GM12878 (cell line): ENCODE data around the gene CAMKMT. TPM values are rescaled to one million over a fixed set of nuclear protein-coding genes. Genes with fewer than 3 reads are reported as not detected.
A peak's percentile ranks its signal among the peaks of the same experiment; 100 is the strongest.

Experiments
- BACH1 ChIP-seq: fragments of 450-650 bp; IDR thresholded peaks from 2 replicates; pipeline ENCODE4 v1.6.1; 2017; ENCODE audit warnings: mild to moderate bottlenecking, borderline replicate concordance
- BRCA1 ChIP-seq: IDR thresholded peaks from 2 replicates; pipeline ENCODE4 v1.6.1; 2011; ENCODE audit warnings: low read depth, low read length, improper control_type of control experiment
- CHD2 ChIP-seq: IDR thresholded peaks from 2 replicates; pipeline ENCODE4 v1.6.1; 2011; ENCODE audit warnings: low read depth, low read length, improper control_type of control experiment, borderline replicate concordance
- CREB1 ChIP-seq: IDR thresholded peaks from 2 replicates; pipeline ENCODE4 v1.6.1; 2012; ENCODE audit warnings: low read depth, mild to moderate bottlenecking, inconsistent platforms
- DPF2 ChIP-seq: fragments of 450-650 bp; IDR thresholded peaks from 2 replicates; pipeline ENCODE4 v1.6.1; 2017; ENCODE audit warnings: mild to moderate bottlenecking
- E2F4 ChIP-seq: IDR thresholded peaks from 2 replicates; pipeline ENCODE4 v1.6.1; 2012; ENCODE audit warnings: low read depth, low read length, improper control_type of control experiment
- EP300 ChIP-seq, 2 experiments: fragments of 150-350 bp in 1 of 2; IDR thresholded peaks; 2 replicates each; pipeline ENCODE4 v1.6.1; 2011 to 2012; ENCODE audit warnings: low read depth in 2 of 2, low read length in 2 of 2, borderline replicate concordance in 1 of 2, improper control_type of control experiment in 1 of 2, inconsistent platforms in 1 of 2; ENCODE audit not compliant: control insufficient read depth in 1 of 2
- FOXK2 ChIP-seq: fragments of 450-650 bp; IDR thresholded peaks from 2 replicates; pipeline ENCODE4 v1.6.1; 2017; ENCODE audit warnings: mild to moderate bottlenecking, moderate library complexity
- HDAC6 ChIP-seq: fragments of 200-600 bp; sonication (generic); IDR thresholded peaks from one replicate; pipeline ENCODE4 v1.8.0; 2017; ENCODE audit warnings: antibody characterized with exemption; ENCODE audit not compliant: unreplicated experiment
- IRF5 ChIP-seq: fragments of 450-650 bp; IDR thresholded peaks from 2 replicates; pipeline ENCODE4 v1.6.1; 2017; ENCODE audit warnings: borderline replicate concordance
- KDM1A ChIP-seq: fragments of 200-600 bp; sonication (generic); IDR thresholded peaks from 2 replicates; pipeline ENCODE4 v1.6.1; 2016; ENCODE audit warnings: borderline replicate concordance
- KLF5 ChIP-seq: fragments of 450-650 bp; IDR thresholded peaks from 2 replicates; pipeline ENCODE4 v1.6.1; 2014; ENCODE audit warnings: mild to moderate bottlenecking; ENCODE audit not compliant: partially characterized antibody
- MTA3 ChIP-seq: IDR thresholded peaks from 2 replicates; pipeline ENCODE4 v1.6.1; 2012; ENCODE audit warnings: low read length, inconsistent platforms, borderline replicate concordance
- NFYB ChIP-seq: IDR thresholded peaks from 2 replicates; pipeline ENCODE4 v1.6.1; 2011; ENCODE audit warnings: low read depth, mild to moderate bottlenecking, low read length, improper control_type of control experiment, moderate library complexity; ENCODE audit not compliant: insufficient read depth
- NKRF ChIP-seq: fragments of 450-650 bp; conservative IDR thresholded peaks from 2 replicates; pipeline ENCODE4 v1.6.1; 2017; ENCODE audit warnings: mild to moderate bottlenecking, moderate library complexity
- NR2C2 ChIP-seq: IDR thresholded peaks from 2 replicates; pipeline ENCODE4 v1.6.1; 2011; ENCODE audit warnings: borderline replicate concordance, low read depth; ENCODE audit not compliant: control insufficient read depth, insufficient read length
- NR2F1 ChIP-seq: fragments of 450-650 bp; conservative IDR thresholded peaks from 2 replicates; pipeline ENCODE4 v1.6.1; 2017; ENCODE audit warnings: mild to moderate bottlenecking
- POLR2A ChIP-seq: IDR thresholded peaks from 2 replicates; pipeline ENCODE4 v1.6.1; 2011; ENCODE audit warnings: low read depth, mild to moderate bottlenecking, low read length
- RB1 ChIP-seq: fragments of 450-650 bp; formaldehyde crosslinking; IDR thresholded peaks from 2 replicates; pipeline ENCODE4 v1.6.1; 2017; ENCODE audit warnings: mild to moderate bottlenecking, borderline replicate concordance
- RBBP5 ChIP-seq: fragments of 200-600 bp; sonication (generic); conservative IDR thresholded peaks from 2 replicates; pipeline ENCODE4 v1.6.1; 2016
- RELA ChIP-seq: fragments of 450-650 bp; IDR thresholded peaks from 2 replicates; pipeline ENCODE4 v1.8.0; 2014; ENCODE audit warnings: borderline replicate concordance; ENCODE audit not compliant: partially characterized antibody
- RUNX3 ChIP-seq: IDR thresholded peaks from 2 replicates; pipeline ENCODE4 v1.6.1; 2012; ENCODE audit warnings: low read length, inconsistent platforms
- SMAD5 ChIP-seq: IDR thresholded peaks from 2 replicates; pipeline ENCODE4 v1.6.1; 2016; ENCODE audit warnings: antibody characterized with exemption, low read depth
- SMARCA5 ChIP-seq: fragments of 450-650 bp; IDR thresholded peaks from 2 replicates; pipeline ENCODE4 v1.6.1; 2017; ENCODE audit warnings: mild to moderate bottlenecking
- SP1 ChIP-seq: IDR thresholded peaks from one replicate; pipeline ENCODE4 v1.6.1; 2011; ENCODE audit warnings: low read depth, low read length
- SPI1 ChIP-seq: IDR thresholded peaks from 2 replicates; pipeline ENCODE4 v1.6.1; 2011; ENCODE audit warnings: low read depth, mild to moderate bottlenecking, low read length, moderate library complexity, borderline replicate concordance; ENCODE audit not compliant: insufficient read depth
- SREBF1 ChIP-seq: IDR thresholded peaks from 2 replicates; pipeline ENCODE4 v1.6.1; 2012; ENCODE audit warnings: mild to moderate bottlenecking, low read length
- SREBF2 ChIP-seq: IDR thresholded peaks from 2 replicates; pipeline ENCODE4 v1.6.1; 2012; ENCODE audit warnings: mild to moderate bottlenecking, low read length
- STAT3 ChIP-seq: IDR thresholded peaks from 2 replicates; pipeline ENCODE4 v1.6.1; 2011; ENCODE audit warnings: low read depth, low read length, improper control_type of control experiment
- TCF12 ChIP-seq: IDR thresholded peaks from 2 replicates; pipeline ENCODE4 v1.6.1; 2011; ENCODE audit warnings: low read depth, mild to moderate bottlenecking, low read length
- ZNF207 ChIP-seq: fragments of 450-650 bp; IDR thresholded peaks from 2 replicates; pipeline ENCODE4 v1.6.1; 2014; ENCODE audit warnings: antibody characterized with exemption, mild to moderate bottlenecking, borderline replicate concordance
- ZSCAN29 ChIP-seq: fragments of 450-650 bp; IDR thresholded peaks from 2 replicates; pipeline ENCODE4 v1.6.1; 2017; ENCODE audit warnings: mild to moderate bottlenecking, moderate library complexity
- polyA plus RNA-seq, 11 experiments: library from polyadenylated mRNA; depleted of rRNA in 4 of 11; unstranded in 6 of 11; stranded (reverse) in 5 of 11; fragments of >200 nt; fragmentation: Nextera tagmentation in 4 of 11; fragmentation: Illumina TruSeq in 1 of 11; extraction: Ambion mirVana in 4 of 11; extraction: Trizol in 1 of 11; gene quantifications; 1 replicate in 1 of 11; 2 replicates in 10 of 11; pipeline versions ENCODE4 v1.2.1 to v1.2.3, GENCODE V29; 2011 to 2016; ENCODE audit warnings: inconsistent platforms in 2 of 11, missing spikeins in 2 of 11, low read depth in 1 of 11
- total RNA-seq, 4 experiments: library from RNA; depleted of rRNA in 3 of 4; stranded (reverse); fragments of >200 nt in 3 of 4; fragmentation: Illumina TruSeq in 1 of 4; extraction: Trizol in 1 of 4; gene quantifications; 2 replicates each; pipeline versions ENCODE4 v1.2.1 to v1.2.3, GENCODE V29; 2013 to 2021

The CAMKMT gene
- total and polyA plus RNA-seq, 10 of the 15 experiments (the other 5 are each of a cell fraction or from before 2014, with no cell fraction given), result 2.7 to 16.0 (median 11.8) TPM

- TF ChIP-seq BACH1 (0 out of 2 replicates have a peak, but pooled peaks have one; percentile 31), SPI1 (peak; percentile 37; the same call in 1 of the 2 replicates), KDM1A (no peak), SMAD5 (no peak), CREB1 (peak; percentile 79), KLF5 (no peak), IRF5 (no peak), NFYB (0 out of 2 replicates have a peak, but pooled peaks have one; percentile 29), RUNX3 (peak; percentile 80), RELA (no peak), SREBF2 (no peak), NKRF (no peak), POLR2A (no peak), HDAC6 (no peak), DPF2 (peak; percentile 78), SREBF1 (no peak), NR2F1 (peak; percentile 94), ZSCAN29 (no peak), CHD2 (no peak), ZNF207 (no peak), SMARCA5 (no peak), MTA3 (peak; percentile 75; the same call in 1 of the 2 replicates), RB1 (no peak), TCF12 (no peak), SP1 (no peak), STAT3 (no peak), FOXK2 (no peak), E2F4 (no peak), EP300 (IDR thresholded peaks at IDR 0.05; ENCODE audit: borderline replicate concordance in 1 of 2, control insufficient read depth in 1 of 2, low read depth in 2 of 2, low read length in 2 of 2) (peak; percentile 37 to 72; a peak in 2 of 4 replicates), RBBP5 (no peak), NR2C2 (no peak), BRCA1 (no peak)
These were observed 255.0 kb downstream of the CAMKMT start (continued) for GRCh38 chr2:44616667-44617155.
